Measurements from ENCODE around the gene IMP4. TPM values are rescaled to one million over a fixed set of nuclear protein-coding genes. Genes with fewer than 3 reads are reported as not detected.

Gene IMP4
- total and polyA plus RNA-seq, 2 experiments from 2014 or later = 52.4 to 56.4 TPM

- no peaks in the 10 kb centered on the region for H3K36me3 ChIP-seq (replicated peaks; ENCODE audit: insufficient read depth, low read depth)
- H3K4me2 ChIP-seq = no peak overlapping the region
- H3K9me3 ChIP-seq (ENCODE audit: low read depth) = no peaks in the 10 kb centered on the region
- no peaks in the 10 kb centered on the region for H3K4me1 ChIP-seq (ENCODE audit: insufficient read depth)
- no peak overlapping the region for H3K4me3 ChIP-seq
- no peaks in the 10 kb centered on the region for H4K20me1 ChIP-seq (ENCODE audit: insufficient read depth, poor library complexity, severe bottlenecking)
- H3K9me2 ChIP-seq (replicated peaks; ENCODE audit: insufficient read depth) = no peaks in the 10 kb centered on the region
- no peak for DNase-seq (ENCODE audit: low spot score)
- H3K79me2 ChIP-seq = no peaks in the 10 kb centered on the region
- TF ChIP-seq EZH2phosphoT487 (IDR thresholded peaks at IDR 0.05; ENCODE audit: low read depth, severe bottlenecking, unreplicated experiment) (no peak), CTCF (IDR thresholded peaks at IDR 0.05; ENCODE audit: poor library complexity) (no peak), EZH2 (IDR thresholded peaks at IDR 0.05; ENCODE audit: borderline replicate concordance) (no peak)
- H3K27me3 ChIP-seq = no peaks in the 10 kb centered on the region
- H2AFZ ChIP-seq = no peak overlapping the region
- 84% methylated on average over 7 of the region's 7 CpGs for WGBS (ENCODE audit: low lambda C conversion rate, missing lambda C conversion rate)
- H3K27ac ChIP-seq = no peak overlapping the region
These were observed 9.0 kb downstream of the IMP4 start for GRCh38 chr2:130351711-130352110.

- no peaks in the 10 kb centered on the region for H3K36me3 ChIP-seq (replicated peaks; ENCODE audit: insufficient read depth, low read depth)
- H4K20me1 ChIP-seq (ENCODE audit: insufficient read depth, poor library complexity, severe bottlenecking) = no peaks in the 10 kb centered on the region
- no peak for TF ChIP-seq CTCF (IDR thresholded peaks at IDR 0.05; ENCODE audit: poor library complexity)
- no peak for TF ChIP-seq EZH2 (IDR thresholded peaks at IDR 0.05; ENCODE audit: borderline replicate concordance)
- no peak for TF ChIP-seq EZH2phosphoT487 (IDR thresholded peaks at IDR 0.05; ENCODE audit: low read depth, severe bottlenecking, unreplicated experiment)
- H2AFZ ChIP-seq = no peak overlapping the region
- H3K9me3 ChIP-seq (ENCODE audit: low read depth) = no peaks in the 10 kb centered on the region
- no peak overlapping the region for H3K4me3 ChIP-seq
- no peak for DNase-seq (ENCODE audit: low spot score)
- no peak overlapping the region for H3K4me2 ChIP-seq
- H3K27me3 ChIP-seq = no peaks in the 10 kb centered on the region
- H3K79me2 ChIP-seq = no peaks in the 10 kb centered on the region
- 84% methylated on average over 7 of the region's 7 CpGs for WGBS (ENCODE audit: low lambda C conversion rate, missing lambda C conversion rate)
- H3K4me1 ChIP-seq (ENCODE audit: insufficient read depth) = no peaks in the 10 kb centered on the region
- no peak overlapping the region for H3K27ac ChIP-seq
- no peaks in the 10 kb centered on the region for H3K9me2 ChIP-seq (replicated peaks; ENCODE audit: insufficient read depth)
These were observed 9.5 kb downstream of the IMP4 start for GRCh38 chr2:130352237-130352636.

GRCh38 chr2:130353291-130354138 lies 10.8 kb downstream of the IMP4 start:
- TF ChIP-seq EZH2 (IDR thresholded peaks at IDR 0.05; ENCODE audit: borderline replicate concordance) = no peak
- TF ChIP-seq CTCF (IDR thresholded peaks at IDR 0.05; ENCODE audit: poor library complexity) = no peak
- TF ChIP-seq EZH2phosphoT487 (IDR thresholded peaks at IDR 0.05; ENCODE audit: low read depth, severe bottlenecking, unreplicated experiment) = no peak
- Histone ChIP-seq H3K27ac (no peak overlapping the region), H4K20me1 (ENCODE audit: insufficient read depth, poor library complexity, severe bottlenecking) (no peaks in the 10 kb centered on the region), H3K36me3 (replicated peaks; ENCODE audit: insufficient read depth, low read depth) (no peaks in the 10 kb centered on the region), H3K9me3 (ENCODE audit: low read depth) (no peaks in the 10 kb centered on the region), H3K9me2 (replicated peaks; ENCODE audit: insufficient read depth) (no peaks in the 10 kb centered on the region), H3K4me3 (no peak overlapping the region), H3K27me3 (no peaks in the 10 kb centered on the region), H2AFZ (no peak overlapping the region), H3K79me2 (no peaks in the 10 kb centered on the region), H3K4me2 (no peak overlapping the region), H3K4me1 (ENCODE audit: insufficient read depth) (no peaks in the 10 kb centered on the region)
- WGBS (ENCODE audit: low lambda C conversion rate, missing lambda C conversion rate) = 95% methylated on average over 7 of the region's 7 CpGs
- DNase-seq (ENCODE audit: low spot score) = no peak

All from hepatocyte (in vitro differentiated cells).